Measurements from ENCODE around the gene MEGF11.
A peak's percentile ranks its signal among the peaks of the same experiment; 100 is the strongest.

The MEGF11 gene

DNA sequence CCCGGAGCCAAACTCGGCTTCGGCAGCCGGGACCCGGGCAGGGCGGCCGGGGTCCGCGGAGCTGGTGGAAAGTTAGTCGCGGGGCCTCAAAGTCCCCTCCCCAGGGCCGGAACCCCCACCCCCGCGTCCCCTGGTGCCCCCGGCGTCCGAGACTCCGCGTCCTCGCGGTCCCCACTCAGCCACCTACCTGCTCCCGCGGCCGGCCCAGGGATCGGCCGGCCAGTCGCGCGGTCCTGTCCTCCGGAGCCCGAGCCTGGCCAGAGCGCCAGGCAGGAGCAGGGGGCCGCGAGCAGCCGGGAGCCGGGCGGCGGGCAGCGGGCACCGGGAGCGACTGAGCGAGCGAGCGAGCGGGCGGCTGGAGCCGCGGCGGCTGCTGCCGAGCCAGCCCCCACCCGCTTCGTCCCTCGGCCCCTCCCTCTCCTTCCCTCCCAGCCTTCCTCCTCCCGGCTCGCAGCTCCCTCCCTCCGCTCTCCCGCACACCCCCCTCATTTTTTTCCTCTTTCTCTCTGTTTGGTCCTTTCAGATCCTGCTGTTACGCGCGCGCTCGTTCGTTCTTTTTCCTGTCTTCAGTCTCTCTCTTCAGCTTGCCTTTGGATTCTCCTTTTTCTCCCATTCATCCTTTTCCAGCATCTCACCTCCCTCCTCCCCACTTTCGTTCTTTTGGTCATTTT lies at the start of gene MEGF11:
TSS of gene MEGF11 (minus strand) at position 333 of the 671 bp plus-strand sequence. CDS start 125,347 bp downstream, outside the sequence.
- no peaks in the 10 kb centered on the region for H3K36me3 ChIP-seq (ENCODE audit: insufficient read depth, low read length)
- H2AFZ ChIP-seq (ENCODE audit: low read length) = no peak within 1 kb of the TSS
- TF ChIP-seq, protein P1, sequence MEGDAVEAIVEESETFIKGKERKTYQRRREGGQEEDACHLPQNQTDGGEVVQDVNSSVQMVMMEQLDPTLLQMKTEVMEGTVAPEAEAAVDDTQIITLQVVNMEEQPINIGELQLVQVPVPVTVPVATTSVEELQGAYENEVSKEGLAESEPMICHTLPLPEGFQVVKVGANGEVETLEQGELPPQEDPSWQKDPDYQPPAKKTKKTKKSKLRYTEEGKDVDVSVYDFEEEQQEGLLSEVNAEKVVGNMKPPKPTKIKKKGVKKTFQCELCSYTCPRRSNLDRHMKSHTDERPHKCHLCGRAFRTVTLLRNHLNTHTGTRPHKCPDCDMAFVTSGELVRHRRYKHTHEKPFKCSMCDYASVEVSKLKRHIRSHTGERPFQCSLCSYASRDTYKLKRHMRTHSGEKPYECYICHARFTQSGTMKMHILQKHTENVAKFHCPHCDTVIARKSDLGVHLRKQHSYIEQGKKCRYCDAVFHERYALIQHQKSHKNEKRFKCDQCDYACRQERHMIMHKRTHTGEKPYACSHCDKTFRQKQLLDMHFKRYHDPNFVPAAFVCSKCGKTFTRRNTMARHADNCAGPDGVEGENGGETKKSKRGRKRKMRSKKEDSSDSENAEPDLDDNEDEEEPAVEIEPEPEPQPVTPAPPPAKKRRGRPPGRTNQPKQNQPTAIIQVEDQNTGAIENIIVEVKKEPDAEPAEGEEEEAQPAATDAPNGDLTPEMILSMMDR (IDR thresholded peaks at IDR 0.05; ENCODE audit: low read length) = no peak
- no peak for TF ChIP-seq EZH2 (IDR thresholded peaks at IDR 0.05; ENCODE audit: borderline replicate concordance, low read length)
- H3K27ac ChIP-seq (ENCODE audit: low read depth, low read length, poor library complexity, severe bottlenecking) = no peak within 1 kb of the TSS
- H4K20me1 ChIP-seq (ENCODE audit: insufficient read depth, low read length) = no peaks in the 10 kb centered on the region
- H3K4me1 ChIP-seq (ENCODE audit: insufficient read depth, low read length, severe bottlenecking) = peaks cover 13% of the 10 kb centered on the region
- H3K4me3 ChIP-seq (ENCODE audit: low read depth, low read length, poor library complexity, severe bottlenecking) = peak within 1 kb of the TSS; percentile 61
- H3K9me2 ChIP-seq (ENCODE audit: low read depth, low read length) = no peaks in the 10 kb centered on the region
- H3F3A ChIP-seq (ENCODE audit: insufficient read depth, low read length) = no peaks in the 10 kb centered on the region; the same call in 1 of the 2 replicates
- H3K9ac ChIP-seq (ENCODE audit: low read length) = peak within 1 kb of the TSS; percentile 40; the same call in 1 of the 2 replicates
- peaks cover 18% of the 10 kb centered on the region; the same call in 1 of the 2 replicates for H3K27me3 ChIP-seq (ENCODE audit: insufficient read depth, low read length)
- H3K79me2 ChIP-seq (ENCODE audit: insufficient read depth, low read length) = no peaks in the 10 kb centered on the region
- H3K4me2 ChIP-seq (ENCODE audit: low read length) = peak within 1 kb of the TSS; percentile 86
- no peaks in the 10 kb centered on the region for H3K9me3 ChIP-seq (ENCODE audit: low read length)

DNA sequence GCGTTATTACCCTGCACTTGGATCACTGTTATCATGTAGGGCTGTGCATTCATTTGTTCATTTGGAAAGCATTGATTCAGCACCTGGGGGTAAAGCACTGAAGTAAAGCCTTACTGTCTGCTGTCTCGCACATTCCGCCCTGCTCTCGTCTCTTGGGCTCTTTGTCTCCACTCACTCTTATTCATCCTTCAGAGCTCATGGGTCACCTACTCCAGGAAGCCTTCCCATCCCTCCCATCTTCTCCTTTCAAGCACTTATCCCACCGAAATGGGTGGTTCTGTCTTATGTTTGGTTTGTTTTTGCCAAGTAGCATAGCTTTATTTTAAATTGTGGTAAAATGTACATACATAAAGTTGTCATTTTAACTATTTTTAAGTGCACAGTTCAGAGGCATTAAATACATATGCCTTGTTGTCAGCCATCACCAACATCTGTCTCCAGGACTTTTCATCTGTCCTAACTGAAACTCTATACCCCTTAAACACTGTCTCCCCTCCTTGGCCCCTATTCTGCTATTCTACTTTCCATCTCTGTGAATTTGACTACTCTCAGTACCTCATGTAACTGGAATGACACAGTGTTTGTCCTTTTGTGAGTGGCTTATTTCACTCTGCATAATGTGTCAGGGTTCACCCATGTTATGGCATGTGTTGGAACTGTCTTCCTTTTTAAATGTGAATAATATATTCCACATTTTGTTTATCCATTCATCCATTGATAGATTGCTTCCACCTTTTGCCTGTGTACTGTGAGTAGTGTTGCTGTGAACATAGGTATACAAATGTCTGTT lies 49.1 kb upstream of the MEGF11 start:
- no peaks in the 10 kb centered on the region for H3K9me3 ChIP-seq (ENCODE audit: low read length)
- no peak overlapping the region for H3K27ac ChIP-seq (ENCODE audit: low read depth, low read length, poor library complexity, severe bottlenecking)
- no peak overlapping the region for H3K4me3 ChIP-seq (ENCODE audit: low read depth, low read length, poor library complexity, severe bottlenecking)
- peaks cover 58% of the 10 kb centered on the region for H3K36me3 ChIP-seq (ENCODE audit: insufficient read depth, low read length)
- H3K27me3 ChIP-seq (ENCODE audit: insufficient read depth, low read length) = no peaks in the 10 kb centered on the region
- H3K4me1 ChIP-seq (ENCODE audit: insufficient read depth, low read length, severe bottlenecking) = no peaks in the 10 kb centered on the region
- H3K4me2 ChIP-seq (ENCODE audit: low read length) = no peak overlapping the region
- no peaks in the 10 kb centered on the region for H3K9me2 ChIP-seq (ENCODE audit: low read depth, low read length)
- no peak for TF ChIP-seq EZH2 (IDR thresholded peaks at IDR 0.05; ENCODE audit: borderline replicate concordance, low read length)
- TF ChIP-seq, protein P1 (IDR thresholded peaks at IDR 0.05; ENCODE audit: low read length) = no peak
- no peaks in the 10 kb centered on the region for H4K20me1 ChIP-seq (ENCODE audit: insufficient read depth, low read length)
- no peaks in the 10 kb centered on the region for H3F3A ChIP-seq (ENCODE audit: insufficient read depth, low read length)
- H3K9ac ChIP-seq (ENCODE audit: low read length) = no peak overlapping the region
- H2AFZ ChIP-seq (ENCODE audit: low read length) = no peak overlapping the region
- H3K79me2 ChIP-seq (ENCODE audit: insufficient read depth, low read length) = no peaks in the 10 kb centered on the region; the same call in 1 of the 2 replicates

DNA sequence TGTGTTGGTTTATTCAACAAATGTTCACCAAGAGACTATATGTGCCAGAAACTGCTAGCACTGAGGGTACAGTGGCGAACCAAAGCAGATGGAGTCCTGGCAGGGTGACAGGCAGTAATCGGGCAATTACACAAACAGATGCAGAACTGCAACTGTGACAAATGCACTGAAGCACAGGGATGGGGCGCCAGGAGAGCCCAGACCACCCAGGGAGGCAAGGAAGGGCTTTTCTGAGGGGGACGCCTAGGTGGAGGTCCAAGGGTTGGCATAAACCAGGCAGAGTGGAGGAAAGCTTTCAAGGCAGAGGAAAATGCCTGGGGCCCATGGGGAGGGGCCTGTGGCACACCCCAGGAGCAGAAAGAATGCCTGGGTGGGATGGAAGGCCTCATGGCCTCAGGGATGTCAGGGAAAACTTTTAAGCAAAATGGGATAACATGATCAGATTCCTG lies 45.3 kb upstream of the MEGF11 start:
- Histone ChIP-seq H3K9me3 (ENCODE audit: low read length) (no peaks in the 10 kb centered on the region), H3K9ac (ENCODE audit: low read length) (no peak overlapping the region), H3K79me2 (ENCODE audit: insufficient read depth, low read length) (peaks cover 30% of the 10 kb centered on the region), H3K4me2 (ENCODE audit: low read length) (no peak overlapping the region), H2AFZ (ENCODE audit: low read length) (no peak overlapping the region), H3K27me3 (ENCODE audit: insufficient read depth, low read length) (no peaks in the 10 kb centered on the region), H3K9me2 (ENCODE audit: low read depth, low read length) (no peaks in the 10 kb centered on the region), H3F3A (ENCODE audit: insufficient read depth, low read length) (no peaks in the 10 kb centered on the region), H3K4me3 (ENCODE audit: low read depth, low read length, poor library complexity, severe bottlenecking) (no peak overlapping the region), H3K36me3 (ENCODE audit: insufficient read depth, low read length) (peaks cover 58% of the 10 kb centered on the region; the same call in 1 of the 2 replicates), H3K4me1 (ENCODE audit: insufficient read depth, low read length, severe bottlenecking) (peaks cover 29% of the 10 kb centered on the region), H3K27ac (ENCODE audit: low read depth, low read length, poor library complexity, severe bottlenecking) (no peak overlapping the region), H4K20me1 (ENCODE audit: insufficient read depth, low read length) (no peaks in the 10 kb centered on the region)
- TF ChIP-seq, protein P1 (IDR thresholded peaks at IDR 0.05; ENCODE audit: low read length) = no peak
- TF ChIP-seq EZH2 (IDR thresholded peaks at IDR 0.05; ENCODE audit: borderline replicate concordance, low read length) = no peak
